Osteocyte (in vitro differentiated cells): ENCODE results near the gene NLRP5. TPM values are rescaled to one million over a fixed set of nuclear protein-coding genes. Genes with fewer than 3 reads are reported as not detected.

ENCODE experiments used
- DNase-seq: peaks from one replicate; pipeline ENCODE4 v3.0.0; 2021; ENCODE audit warnings: mixed read lengths; ENCODE audit not compliant: unreplicated experiment; ENCODE audit errors: extremely low spot score
- H3K27ac Mint-ChIP-seq: one replicate; pipeline ENCODE4 v1.8.0; 2021; ENCODE audit warnings: mild to moderate bottlenecking, mixed read lengths; ENCODE audit not compliant: unreplicated experiment
- H3K27me3 Mint-ChIP-seq: one replicate; pipeline ENCODE4 v1.8.0; 2021; ENCODE audit warnings: mixed read lengths; ENCODE audit not compliant: unreplicated experiment
- H3K36me3 Mint-ChIP-seq: one replicate; pipeline ENCODE4 v1.8.0; 2021; ENCODE audit warnings: mixed read lengths; ENCODE audit not compliant: unreplicated experiment
- H3K4me1 Mint-ChIP-seq: one replicate; pipeline ENCODE4 v1.8.0; 2021; ENCODE audit warnings: mixed read lengths; ENCODE audit not compliant: unreplicated experiment
- H3K4me3 Mint-ChIP-seq: one replicate; pipeline ENCODE4 v1.8.0; 2021; ENCODE audit warnings: mild to moderate bottlenecking, moderate library complexity, mixed read lengths; ENCODE audit not compliant: unreplicated experiment
- H3K9me3 Mint-ChIP-seq: one replicate; pipeline ENCODE4 v1.8.0; 2021; ENCODE audit warnings: mixed read lengths; ENCODE audit not compliant: unreplicated experiment
- total RNA-seq: library from RNA; stranded (reverse); gene quantifications from 2 replicates; pipeline ENCODE4 v1.2.1, GENCODE V29; 2021
- TF ChIP-seq, protein P1 (sequence below): fragments of 200-600 bp; sonication (generic); IDR thresholded peaks from 2 replicates; pipeline ENCODE4 v1.5.0; 2021; ENCODE audit warnings: antibody characterized with exemption, mild to moderate bottlenecking, moderate library complexity

Gene NLRP5
- total RNA-seq, 1 donor from 2014 or later: not detected

DNA sequence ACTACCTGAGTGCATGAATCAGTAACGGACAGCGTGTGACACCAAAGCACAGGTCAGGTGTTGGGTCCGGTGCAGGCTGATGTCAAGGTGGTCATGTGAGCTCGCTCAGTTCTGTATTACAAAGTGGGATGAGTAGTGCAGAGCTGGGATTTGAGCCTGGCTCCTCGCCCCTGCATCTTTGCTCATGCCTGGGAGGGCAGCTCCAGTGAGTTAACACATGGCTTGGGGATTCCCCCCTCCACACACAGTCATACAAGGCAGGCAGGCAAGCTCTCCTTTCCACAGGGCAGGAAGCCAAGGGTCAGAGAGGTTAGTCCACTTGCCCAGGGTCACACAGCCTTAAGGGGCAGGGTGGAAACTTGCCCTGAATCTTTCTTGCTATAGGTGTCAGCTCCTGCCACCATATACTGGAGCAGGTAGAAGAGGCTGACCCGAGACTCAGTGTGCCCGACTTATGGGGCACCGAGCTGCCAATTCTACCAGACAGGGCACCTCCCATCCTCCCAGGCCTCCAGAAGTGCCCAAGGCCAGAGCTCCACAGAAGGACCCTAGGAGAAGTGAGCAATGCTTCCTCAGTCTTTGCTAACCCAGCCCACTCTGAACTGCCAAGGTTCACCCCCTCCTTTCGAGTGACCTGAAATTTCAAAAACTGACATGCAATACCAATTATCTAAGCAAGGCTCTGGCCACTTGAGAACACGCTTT, 99.1 kb downstream of the NLRP5 start:
- Mint-ChIP-seq H3K4me1 (peaks cover 12% of the 10 kb centered on the region), H3K4me3 (no peak overlapping the region), H3K9me3 (no peaks in the 10 kb centered on the region), H3K27ac (no peak overlapping the region), H3K27me3 (no peaks in the 10 kb centered on the region), H3K36me3 (peaks cover 5% of the 10 kb centered on the region)
- no peak for DNase-seq
- TF ChIP-seq, protein P1, sequence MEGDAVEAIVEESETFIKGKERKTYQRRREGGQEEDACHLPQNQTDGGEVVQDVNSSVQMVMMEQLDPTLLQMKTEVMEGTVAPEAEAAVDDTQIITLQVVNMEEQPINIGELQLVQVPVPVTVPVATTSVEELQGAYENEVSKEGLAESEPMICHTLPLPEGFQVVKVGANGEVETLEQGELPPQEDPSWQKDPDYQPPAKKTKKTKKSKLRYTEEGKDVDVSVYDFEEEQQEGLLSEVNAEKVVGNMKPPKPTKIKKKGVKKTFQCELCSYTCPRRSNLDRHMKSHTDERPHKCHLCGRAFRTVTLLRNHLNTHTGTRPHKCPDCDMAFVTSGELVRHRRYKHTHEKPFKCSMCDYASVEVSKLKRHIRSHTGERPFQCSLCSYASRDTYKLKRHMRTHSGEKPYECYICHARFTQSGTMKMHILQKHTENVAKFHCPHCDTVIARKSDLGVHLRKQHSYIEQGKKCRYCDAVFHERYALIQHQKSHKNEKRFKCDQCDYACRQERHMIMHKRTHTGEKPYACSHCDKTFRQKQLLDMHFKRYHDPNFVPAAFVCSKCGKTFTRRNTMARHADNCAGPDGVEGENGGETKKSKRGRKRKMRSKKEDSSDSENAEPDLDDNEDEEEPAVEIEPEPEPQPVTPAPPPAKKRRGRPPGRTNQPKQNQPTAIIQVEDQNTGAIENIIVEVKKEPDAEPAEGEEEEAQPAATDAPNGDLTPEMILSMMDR: no peak

DNA sequence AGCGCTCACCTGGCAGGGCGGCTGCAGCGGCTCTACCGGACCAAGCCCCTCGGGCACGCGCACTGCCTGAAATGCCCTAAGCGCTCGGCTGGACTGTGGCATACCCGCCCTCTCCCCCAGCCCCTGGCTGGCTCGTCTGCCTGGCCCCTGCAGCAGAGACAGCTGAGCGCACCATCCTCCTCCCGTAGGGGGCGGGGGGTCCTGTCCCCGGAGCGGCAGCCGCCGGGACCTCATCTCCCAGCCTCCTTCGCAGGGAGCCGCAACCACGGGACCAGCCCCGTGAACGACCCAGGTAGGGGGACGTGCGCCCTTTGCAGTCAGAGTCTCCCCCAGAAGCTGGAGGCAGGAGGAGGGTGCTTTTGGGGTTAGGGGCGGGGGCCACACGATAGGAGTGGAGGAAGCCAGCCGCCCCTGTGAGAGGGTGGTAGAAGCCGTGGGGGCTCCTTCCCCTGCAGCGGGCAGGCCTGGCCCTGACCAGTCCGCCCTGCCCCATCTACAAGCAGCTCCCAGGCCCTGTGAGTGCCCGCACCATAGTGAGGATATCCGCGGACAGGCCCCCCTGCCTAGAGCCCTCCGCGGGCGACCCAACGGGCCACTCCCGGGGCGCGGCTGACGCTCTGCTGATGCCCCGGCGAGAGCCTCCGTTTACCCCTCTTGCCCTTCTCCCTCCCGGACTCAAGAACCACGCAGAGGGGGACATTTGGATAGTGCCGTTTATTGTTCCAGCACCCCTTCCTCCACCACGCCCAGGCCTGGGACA, 100.3 kb downstream of the NLRP5 start:
- no peaks in the 10 kb centered on the region for H3K27me3 Mint-ChIP-seq
- peaks cover 13% of the 10 kb centered on the region for H3K4me1 Mint-ChIP-seq
- H3K27ac Mint-ChIP-seq: no peak overlapping the region
- H3K9me3 Mint-ChIP-seq: no peaks in the 10 kb centered on the region
- no peak overlapping the region for H3K4me3 Mint-ChIP-seq
- TF ChIP-seq, protein P1: no peak
- DNase-seq: no peak
- H3K36me3 Mint-ChIP-seq: peaks cover 5% of the 10 kb centered on the region

DNA sequence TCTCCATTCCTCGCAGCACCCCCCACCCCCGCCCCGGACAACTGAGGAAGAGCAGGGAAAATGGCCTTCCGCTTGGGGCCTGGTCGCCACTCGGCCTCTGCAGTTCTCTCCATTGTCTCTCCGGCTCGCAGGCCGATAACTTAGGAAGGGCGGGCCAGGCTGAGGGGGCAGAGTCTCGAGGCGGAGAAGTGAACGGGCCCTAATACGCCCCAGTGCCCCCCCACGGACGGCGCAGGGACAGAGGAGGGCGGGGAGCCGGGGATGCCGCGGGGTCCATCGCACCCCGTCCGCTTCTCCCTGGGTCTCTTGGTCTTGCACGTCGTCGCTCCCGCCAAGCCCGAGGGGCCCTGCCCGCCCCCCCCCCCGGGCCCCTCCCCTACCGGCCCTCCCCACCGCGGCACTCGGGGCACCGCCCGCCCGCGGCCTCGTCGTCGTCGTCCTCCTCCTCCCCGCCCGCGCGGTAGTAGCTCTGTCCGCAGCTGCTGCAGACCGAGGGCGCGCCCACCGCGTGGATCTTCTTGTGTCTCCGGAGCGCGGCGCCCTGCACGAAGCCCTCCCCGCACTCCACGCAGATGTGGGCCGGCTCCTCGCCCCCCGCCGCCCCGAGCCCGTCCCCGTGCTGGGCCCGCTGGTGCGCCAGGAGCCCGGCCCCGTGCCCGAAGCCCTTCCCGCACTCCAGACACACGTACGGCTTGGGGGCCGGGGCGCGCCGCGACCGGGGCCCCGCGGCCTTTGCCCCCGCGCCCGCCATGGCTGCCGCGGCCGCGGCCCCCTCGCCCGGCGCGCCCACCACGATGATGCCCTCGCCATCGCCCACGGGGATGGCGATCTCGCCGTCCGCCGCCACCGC, 101.3 kb downstream of the NLRP5 start:
- H3K9me3 Mint-ChIP-seq: peaks cover 5% of the 10 kb centered on the region
- TF ChIP-seq, protein P1: no peak
- no peaks in the 10 kb centered on the region for H3K27me3 Mint-ChIP-seq
- no peak for DNase-seq
- H3K4me1 Mint-ChIP-seq: peaks cover 21% of the 10 kb centered on the region
- no peak overlapping the region for H3K27ac Mint-ChIP-seq
- H3K4me3 Mint-ChIP-seq: no peak overlapping the region
- peaks cover 7% of the 10 kb centered on the region for H3K36me3 Mint-ChIP-seq

DNA sequence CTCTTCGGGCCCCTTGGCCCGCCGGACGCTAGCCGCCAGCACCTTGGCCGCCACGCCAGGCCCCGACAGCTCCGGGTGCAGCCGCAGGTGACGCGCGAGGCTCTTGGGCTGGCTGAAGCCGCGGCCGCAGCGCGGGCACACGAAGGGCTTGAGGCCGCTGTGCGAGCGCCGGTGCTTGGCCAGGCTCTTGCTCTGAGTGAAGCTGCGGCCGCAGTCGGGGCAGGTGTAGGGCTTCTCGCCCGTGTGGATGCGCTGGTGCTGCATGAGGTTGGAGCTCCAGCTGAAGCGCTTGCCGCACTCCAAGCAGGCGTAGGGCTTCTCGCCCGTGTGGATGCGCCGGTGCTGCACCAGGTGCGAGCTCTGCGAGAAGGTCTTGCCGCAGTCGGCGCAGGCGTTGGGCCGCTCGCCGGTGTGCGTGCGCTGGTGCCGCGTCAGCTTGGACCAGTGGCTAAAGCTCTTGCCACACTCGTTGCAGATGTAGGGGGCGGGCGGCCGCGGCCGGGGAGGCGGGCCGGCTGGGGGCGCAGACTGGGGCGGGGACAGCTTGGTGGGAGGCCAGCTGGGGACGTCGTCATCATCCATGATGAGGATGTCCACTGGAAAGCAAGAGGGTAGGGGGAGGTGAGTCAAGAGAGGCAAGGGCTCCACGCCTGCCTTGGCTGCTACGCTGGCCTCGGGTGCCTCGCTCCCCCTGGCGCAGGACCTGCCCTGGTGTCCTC, 102.1 kb downstream of the NLRP5 start:
- TF ChIP-seq, protein P1: no peak
- DNase-seq: no peak
- H3K36me3 Mint-ChIP-seq: peaks cover 13% of the 10 kb centered on the region
- no peaks in the 10 kb centered on the region for H3K27me3 Mint-ChIP-seq
- H3K27ac Mint-ChIP-seq: no peak overlapping the region
- H3K9me3 Mint-ChIP-seq: peaks cover 10% of the 10 kb centered on the region
- H3K4me3 Mint-ChIP-seq: no peak overlapping the region
- peaks cover 21% of the 10 kb centered on the region for H3K4me1 Mint-ChIP-seq
